PC-3 (cell line): ENCODE results near the gene PRSS56. TPM values are rescaled to one million over a fixed set of nuclear protein-coding genes. Genes with fewer than 3 reads are reported as not detected.

Source experiments
- ATAC-seq: fragments of 200-7000 bp; cut with Tn5 transposase; 2 replicates; pipeline ENCODE4 v1.9.1; 2020; ENCODE audit warnings: mild to moderate bottlenecking, moderate library complexity
- BruUV-seq: library from RNA; stranded (reverse); fragments of 400-500 nt; replicated peaks from 2 replicates; lab custom pipeline; 2021; lab: Mats Ljungman, UMichigan
- CTCF ChIA-PET: fragments of 300-600 bp; sonication (Branson Sonifier 250); formaldehyde crosslinking; loops from one replicate; lab custom pipeline; 2022; ENCODE audit warnings: antibody characterized with exemption; lab: Charles Lee
- POLR2A ChIA-PET: fragments of 300-600 bp; sonication (Branson Sonifier 250); formaldehyde crosslinking; loops from one replicate; lab custom pipeline; 2022; ENCODE audit warnings: antibody characterized with exemption; ENCODE audit not compliant: unreplicated experiment; lab: Charles Lee
- DNase-seq: peaks from one replicate; pipeline ENCODE4 v3.0.0-alpha.2; 2015
- H2AFZ ChIP-seq: fragments of 300-600 bp; sonication (generic); 2 replicates; pipeline ENCODE4 v1.6.0; 2016; ENCODE audit warnings: antibody characterized with exemption, low read length
- H3F3A ChIP-seq: fragments of 300-600 bp; sonication (generic); one replicate; pipeline ENCODE4 v1.6.0; 2017; ENCODE audit warnings: antibody characterized with exemption, low read length, control low read depth, mild to moderate bottlenecking; ENCODE audit not compliant: unreplicated experiment
- H3K27ac ChIP-seq: fragments of 300-600 bp; sonication (generic); 2 replicates; pipeline ENCODE4 v1.5.1; 2016; ENCODE audit warnings: mild to moderate bottlenecking, low read length
- H3K27me3 ChIP-seq: fragments of 300-600 bp; sonication (generic); 2 replicates; pipeline ENCODE4 v1.6.1; 2016; ENCODE audit warnings: low read length, mixed read lengths
- H3K36me3 ChIP-seq: fragments of 300-600 bp; sonication (generic); 2 replicates; pipeline ENCODE4 v1.6.1; 2016; ENCODE audit warnings: low read depth, mixed run types, low read length, mixed read lengths
- H3K4me1 ChIP-seq: fragments of 300-600 bp; sonication (generic); 2 replicates; pipeline ENCODE4 v1.5.1; 2016; ENCODE audit warnings: low read length; ENCODE audit not compliant: insufficient read depth
- H3K4me2 ChIP-seq: fragments of 300-600 bp; sonication (generic); 2 replicates; pipeline ENCODE4 v1.6.0; 2016; ENCODE audit warnings: low read length
- H3K4me3 ChIP-seq: fragments of 300-600 bp; sonication (generic); 2 replicates; pipeline ENCODE4 v1.5.1; 2016; ENCODE audit warnings: mild to moderate bottlenecking, low read length, mixed read lengths
- H3K79me2 ChIP-seq: fragments of 300-600 bp; sonication (generic); 2 replicates; pipeline ENCODE4 v1.6.1; 2017; ENCODE audit warnings: low read length, mixed read lengths
- H3K9ac ChIP-seq: fragments of 300-600 bp; sonication (generic); 2 replicates; pipeline ENCODE4 v1.6.0; 2016; ENCODE audit warnings: mild to moderate bottlenecking, low read length
- H3K9me2 ChIP-seq: fragments of 300-600 bp; sonication (generic); replicated peaks from 2 replicates; pipeline ENCODE4 v1.6.1; 2016; ENCODE audit warnings: mixed run types, low read length, mixed read lengths
- H3K9me3 ChIP-seq: fragments of 300-600 bp; sonication (generic); 2 replicates; pipeline ENCODE4 v1.6.1; 2016; ENCODE audit warnings: low read length, mixed read lengths
- H4K20me1 ChIP-seq: fragments of 300-600 bp; sonication (generic); 2 replicates; pipeline ENCODE4 v1.6.1; 2016; ENCODE audit warnings: low read length, mixed read lengths
- CTCF ChIP-seq: fragments of 300-600 bp; sonication (generic); conservative IDR thresholded peaks from 2 replicates; pipeline ENCODE4 v1.5.1; 2017; ENCODE audit warnings: antibody characterized with exemption, low read depth, mild to moderate bottlenecking, low read length
- EZH2 ChIP-seq: fragments of 300-600 bp; sonication (generic); IDR thresholded peaks from one replicate; pipeline ENCODE4 v1.6.1; 2017; ENCODE audit warnings: antibody characterized with exemption, mild to moderate bottlenecking, low read length; ENCODE audit not compliant: unreplicated experiment
- EZH2phosphoT487 ChIP-seq: fragments of 300-600 bp; sonication (generic); IDR thresholded peaks from 2 replicates; pipeline ENCODE4 v1.6.1; 2018; ENCODE audit warnings: mild to moderate bottlenecking, antibody characterized with exemption, low read length, borderline replicate concordance
- intact Hi-C: fragments of 100-400 bp; cut with micrococcal nuclease; formaldehyde crosslinking; loops from 2 replicates; pipeline ENCODE4 v1.9.0; 2023
- total RNA-seq: library from RNA; depleted of rRNA; stranded (reverse); fragments of >200 nt; gene quantifications from 2 replicates; pipeline ENCODE4 v1.2.3, GENCODE V29; 2014; rRNA removed

PRSS56 gene
- total RNA-seq, 1 experiment from 2014 or later, result not detected

GRCh38 chr2:232574674-232575403 is 54.7 kb downstream of the PRSS56 start:
- Histone ChIP-seq H3K27me3 (no peaks in the 10 kb centered on the region), H3K9me2 (no peaks in the 10 kb centered on the region), H3F3A (no peaks in the 10 kb centered on the region), H3K9ac (no peak overlapping the region), H3K4me1 (peaks cover 8% of the 10 kb centered on the region; the same call in 1 of the 2 replicates), H3K9me3 (no peaks in the 10 kb centered on the region), H3K36me3 (peaks cover 14% of the 10 kb centered on the region), H3K27ac (peak overlapping the region; percentile 25; the same call in 1 of the 2 replicates), H3K4me3 (no peak overlapping the region), H3K79me2 (no peaks in the 10 kb centered on the region), H3K4me2 (0 out of 2 replicates have a peak overlapping the region, but pooled peaks have one; percentile 7), H4K20me1 (no peaks in the 10 kb centered on the region), H2AFZ (no peak overlapping the region)
- intact Hi-C loops, result no loop called here
- ChIA-PET POLR2A (no interaction called here), CTCF (no interaction called here)
- TF ChIP-seq EZH2 (no peak), CTCF (no peak), EZH2phosphoT487 (no peak)
- no TSS peak for BruUV-seq
- DNase-seq, result peak; percentile 29
- ATAC-seq, result peak; percentile 94

Other genes with a start within 250 kb of the PRSS56 start
- gene ALPP, start 141.6 kb upstream of the PRSS56 start, total RNA-seq, result 8.6 and 14.4 TPM in 2 replicates
- 0.12 and 0.18 TPM in 2 replicates for gene ALPG, start 113.5 kb upstream of the PRSS56 start, total RNA-seq
- not detected in 2 replicates for gene ALPI, start 64.2 kb upstream of the PRSS56 start, total RNA-seq
- gene ECEL1, start 32.6 kb upstream of the PRSS56 start, total RNA-seq, result not detected in 2 replicates
- gene CHRND, start 5.8 kb downstream of the PRSS56 start, total RNA-seq, result not detected in 2 replicates
- not detected in 2 replicates for gene CHRNG, start 19.3 kb downstream of the PRSS56 start, total RNA-seq
- 5.9 and 6.3 TPM in 2 replicates for gene TIGD1, start 30.2 kb downstream of the PRSS56 start, total RNA-seq
- gene EIF4E2, start 30.3 kb downstream of the PRSS56 start, total RNA-seq, result 53.9 and 55.1 TPM in 2 replicates
- gene EFHD1, start 113.2 kb downstream of the PRSS56 start, total RNA-seq, result 0.07 TPM in 1 of 2 replicates, not detected in the other
- gene GIGYF2, start 176.9 kb downstream of the PRSS56 start, total RNA-seq, result 41.3 and 56.2 TPM in 2 replicates